Activated B cell treated with CpG ODN at 0.5 μM for 24 hours (primary cell): ENCODE results near the gene SPATA31E1. TPM values are rescaled to one million over a fixed set of nuclear protein-coding genes. Genes with fewer than 3 reads are reported as not detected.
"Not testable (repeated sequence)": the region's sequence is repeated elsewhere in the genome, so short reads cannot be mapped to it uniquely, and the experiment has no call there.

Experiments
- ATAC-seq: fragments of 200-7000 bp; cut with Tn5 transposase; one replicate; pipeline ENCODE4 v1.10.0; 2021; ENCODE audit warnings: low read depth, mild to moderate bottlenecking, moderate library complexity
- CTCF ChIA-PET: fragments of 350-600 bp; sonication (Branson Sonifier 250); formaldehyde crosslinking; loops from one replicate; lab custom pipeline; 2021; ENCODE audit warnings: antibody characterized with exemption; lab: Charles Lee
- POLR2A ChIA-PET: fragments of 350-600 bp; sonication (Branson Sonifier 250); formaldehyde crosslinking; loops from one replicate; lab custom pipeline; 2021; ENCODE audit warnings: antibody characterized with exemption; lab: Charles Lee
- DNase-seq: peaks from one replicate; pipeline ENCODE4 v3.0.0; 2022
- H3K27ac Mint-ChIP-seq: one replicate; pipeline ENCODE4 v1.8.0; 2020; ENCODE audit warnings: mixed read lengths
- H3K27me3 Mint-ChIP-seq: one replicate; pipeline ENCODE4 v1.8.0; 2021; ENCODE audit warnings: mixed read lengths
- H3K36me3 Mint-ChIP-seq: one replicate; pipeline ENCODE4 v1.8.0; 2021; ENCODE audit warnings: low read depth, mixed read lengths
- H3K4me1 Mint-ChIP-seq: one replicate; pipeline ENCODE4 v1.8.0; 2021; ENCODE audit warnings: mixed read lengths
- H3K4me3 Mint-ChIP-seq: one replicate; pipeline ENCODE4 v1.8.0; 2020; ENCODE audit warnings: mild to moderate bottlenecking, mixed read lengths
- H3K9me3 Mint-ChIP-seq: one replicate; pipeline ENCODE4 v1.8.0; 2020; ENCODE audit warnings: mixed read lengths
- intact Hi-C: fragments of 100-400 bp; cut with micrococcal nuclease; formaldehyde crosslinking; loops from one replicate; pipeline ENCODE4 v1.15.1; 2024
- total RNA-seq: library from RNA; stranded (reverse); gene quantifications from 2 replicates; pipeline ENCODE4 v1.2.3, GENCODE V29; 2022
- TF ChIP-seq, protein P1 (sequence below): fragments of 200-600 bp; IDR thresholded peaks from one replicate; pipeline ENCODE4 v1.8.0; 2022; ENCODE audit warnings: antibody characterized with exemption, mild to moderate bottlenecking

SPATA31E1 gene
- total RNA-seq, 1 donor from 2014 or later = not detected

DNA sequence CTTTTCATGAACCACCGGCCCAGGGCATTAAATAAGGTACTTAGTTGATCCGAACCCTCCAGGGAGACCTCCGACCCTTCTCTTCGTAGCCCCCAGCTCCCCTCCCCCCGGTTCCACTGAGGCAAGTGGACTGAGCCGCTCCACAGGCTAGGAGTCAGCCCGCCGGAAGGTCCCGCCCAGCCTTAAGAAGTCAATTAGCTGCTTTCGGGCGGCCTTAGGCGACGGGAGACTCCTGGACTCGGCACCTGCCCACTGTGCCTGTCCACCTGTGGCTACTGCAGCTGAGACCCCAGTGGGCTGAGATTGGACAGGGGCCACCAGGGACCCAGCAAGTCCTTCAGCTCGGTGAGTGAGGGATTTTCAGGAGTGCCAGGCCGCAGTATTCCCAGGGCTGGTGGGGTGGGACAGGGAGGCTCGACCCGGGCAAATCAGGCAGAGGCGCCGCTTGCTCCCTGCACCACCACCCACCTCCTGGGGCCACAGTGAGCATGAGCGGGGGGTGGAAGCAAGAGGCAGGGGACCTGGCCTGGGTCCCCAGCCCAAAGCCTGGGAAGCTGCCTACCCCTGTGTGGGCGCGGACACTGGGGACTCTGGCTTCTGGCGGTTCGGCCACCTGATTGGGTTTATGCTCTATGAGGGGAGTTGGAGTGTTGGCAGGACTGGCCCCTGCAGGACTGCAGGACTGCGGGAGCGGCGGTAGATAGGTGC lies 39.6 kb upstream of the SPATA31E1 start:
- H3K27ac Mint-ChIP-seq = no peak overlapping the region
- ATAC-seq = no peak
- CTCF ChIA-PET = no interaction called here

DNA sequence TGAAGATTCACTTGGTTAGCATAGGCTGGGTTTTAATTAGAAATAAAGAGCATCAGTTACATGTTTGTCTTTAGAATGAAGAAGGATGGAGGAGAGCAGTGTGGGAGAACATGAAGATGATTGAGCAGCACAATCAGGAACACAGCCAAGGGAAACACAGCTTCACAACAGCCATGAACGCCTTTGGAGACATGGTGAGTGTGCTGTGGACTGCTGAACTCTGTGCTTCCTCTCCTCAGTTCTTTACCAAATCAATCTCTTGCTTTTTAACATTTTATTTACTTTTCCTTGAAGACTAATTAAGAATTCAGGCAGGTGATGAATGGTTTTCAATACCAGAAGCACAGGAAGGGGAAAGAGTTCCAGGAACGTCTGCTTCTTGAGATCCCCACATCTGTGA lies 38.2 kb upstream of the SPATA31E1 start:
- Mint-ChIP-seq H3K27ac (no peak overlapping the region), H3K4me3 (no peak overlapping the region), H3K36me3 (no peaks in the 10 kb centered on the region), H3K4me1 (no peaks in the 10 kb centered on the region), H3K27me3 (no peaks in the 10 kb centered on the region), H3K9me3 (no peaks in the 10 kb centered on the region)
- ChIA-PET POLR2A (no interaction called here), CTCF (no interaction called here)
- TF ChIP-seq, protein P1, sequence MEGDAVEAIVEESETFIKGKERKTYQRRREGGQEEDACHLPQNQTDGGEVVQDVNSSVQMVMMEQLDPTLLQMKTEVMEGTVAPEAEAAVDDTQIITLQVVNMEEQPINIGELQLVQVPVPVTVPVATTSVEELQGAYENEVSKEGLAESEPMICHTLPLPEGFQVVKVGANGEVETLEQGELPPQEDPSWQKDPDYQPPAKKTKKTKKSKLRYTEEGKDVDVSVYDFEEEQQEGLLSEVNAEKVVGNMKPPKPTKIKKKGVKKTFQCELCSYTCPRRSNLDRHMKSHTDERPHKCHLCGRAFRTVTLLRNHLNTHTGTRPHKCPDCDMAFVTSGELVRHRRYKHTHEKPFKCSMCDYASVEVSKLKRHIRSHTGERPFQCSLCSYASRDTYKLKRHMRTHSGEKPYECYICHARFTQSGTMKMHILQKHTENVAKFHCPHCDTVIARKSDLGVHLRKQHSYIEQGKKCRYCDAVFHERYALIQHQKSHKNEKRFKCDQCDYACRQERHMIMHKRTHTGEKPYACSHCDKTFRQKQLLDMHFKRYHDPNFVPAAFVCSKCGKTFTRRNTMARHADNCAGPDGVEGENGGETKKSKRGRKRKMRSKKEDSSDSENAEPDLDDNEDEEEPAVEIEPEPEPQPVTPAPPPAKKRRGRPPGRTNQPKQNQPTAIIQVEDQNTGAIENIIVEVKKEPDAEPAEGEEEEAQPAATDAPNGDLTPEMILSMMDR = no peak
- no peak for ATAC-seq
- no peak for DNase-seq
- intact Hi-C loops = no loop called here

More for the DNA sequence above, 39.6 kb upstream of the SPATA31E1 start:
- no peak for DNase-seq
- no peaks in the 10 kb centered on the region for H3K36me3 Mint-ChIP-seq
- intact Hi-C loops = no loop called here
- TF ChIP-seq, protein P1 = no peak
- POLR2A ChIA-PET = no interaction called here
- no peaks in the 10 kb centered on the region for H3K9me3 Mint-ChIP-seq
- no peaks in the 10 kb centered on the region for H3K4me1 Mint-ChIP-seq
- H3K4me3 Mint-ChIP-seq = no peak overlapping the region
- H3K27me3 Mint-ChIP-seq = no peaks in the 10 kb centered on the region

DNA sequence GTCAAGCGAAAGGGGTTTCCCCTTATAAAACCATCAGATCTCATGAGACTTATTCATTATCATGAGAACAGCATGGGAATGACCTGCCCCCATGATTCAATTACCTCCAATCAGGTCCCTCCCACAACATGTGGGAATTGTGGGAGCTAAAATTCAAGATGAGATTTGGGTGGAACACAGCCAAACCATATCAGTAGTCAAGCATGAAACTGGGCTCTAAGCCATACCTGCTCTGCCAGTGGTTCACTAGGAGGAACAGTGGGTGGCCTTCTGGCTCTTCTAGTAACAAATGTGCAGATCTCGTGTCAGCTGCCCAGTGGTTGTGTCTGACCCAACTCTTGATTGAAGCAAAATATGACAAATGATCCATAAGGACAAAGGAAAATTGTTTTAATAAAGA lies 34.9 kb upstream of the SPATA31E1 start:
- H3K9me3 Mint-ChIP-seq, H3K36me3 Mint-ChIP-seq, ATAC-seq, POLR2A ChIA-PET, H3K27me3 Mint-ChIP-seq, H3K4me3 Mint-ChIP-seq, intact Hi-C loops, CTCF ChIA-PET, H3K27ac Mint-ChIP-seq, DNase-seq, H3K4me1 Mint-ChIP-seq: not testable (repeated sequence)

DNA sequence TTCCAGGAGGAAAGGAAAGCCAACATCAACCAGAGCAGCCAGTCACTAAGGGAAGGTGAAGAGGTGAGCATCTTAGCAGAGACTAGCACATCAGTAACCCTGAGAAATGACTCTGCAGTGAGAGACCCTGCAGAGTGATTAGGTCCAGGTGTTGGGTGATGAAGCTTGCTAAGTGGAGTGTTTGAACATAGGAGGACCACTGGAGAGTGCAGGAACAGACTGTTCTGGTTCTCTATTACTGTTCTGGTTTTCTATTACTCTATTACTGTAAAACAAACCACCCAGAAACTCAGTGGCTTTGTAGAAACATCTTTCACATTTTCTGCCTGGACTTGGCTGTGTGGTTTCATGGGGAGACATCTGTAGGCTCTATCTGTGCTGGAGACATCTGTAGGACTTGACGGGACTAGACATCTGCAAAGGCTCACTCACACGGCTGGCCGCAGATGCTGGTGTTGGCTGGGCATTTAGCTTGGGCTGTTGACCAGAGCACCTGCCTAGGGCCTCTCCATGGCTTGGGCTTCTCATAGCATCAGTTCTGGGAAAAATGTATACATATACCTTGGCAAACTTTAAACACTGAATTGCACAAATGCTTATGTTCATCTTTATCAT lies 33.4 kb upstream of the SPATA31E1 start:
- Mint-ChIP-seq H3K4me3 (no peak overlapping the region), H3K36me3 (no peaks in the 10 kb centered on the region), H3K27ac (no peak overlapping the region), H3K4me1 (no peaks in the 10 kb centered on the region), H3K9me3 (no peaks in the 10 kb centered on the region), H3K27me3 (peaks cover 4% of the 10 kb centered on the region)
- DNase-seq (no peak), ATAC-seq (no peak)
- ChIA-PET POLR2A (no interaction called here), CTCF (no interaction called here)
- TF ChIP-seq, protein P1 = no peak
- intact Hi-C loops = no loop called here

DNA sequence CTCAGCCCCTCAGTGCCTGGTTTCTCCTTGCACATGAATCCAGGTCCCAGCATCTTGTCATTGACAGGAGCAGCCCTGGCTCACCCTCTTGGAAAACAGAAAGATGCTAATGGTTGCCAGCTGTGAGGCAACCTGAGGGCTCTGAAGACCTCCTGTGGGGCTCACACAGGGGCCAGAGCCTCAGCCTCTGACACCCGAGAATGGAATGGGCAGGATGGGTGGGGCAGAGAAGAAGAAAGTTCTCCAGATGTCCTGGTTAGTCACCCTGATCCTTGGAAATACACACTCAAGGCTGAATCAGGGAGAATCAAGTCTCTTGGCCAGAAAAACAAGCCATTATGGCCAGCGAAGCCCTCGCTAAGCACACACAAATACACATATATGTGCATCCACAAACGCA lies 32.3 kb upstream of the SPATA31E1 start:
- H3K27ac Mint-ChIP-seq = no peak overlapping the region
- H3K9me3 Mint-ChIP-seq = no peaks in the 10 kb centered on the region
- ATAC-seq (no peak), DNase-seq (no peak)
- no peaks in the 10 kb centered on the region for H3K4me1 Mint-ChIP-seq
- intact Hi-C loops = no loop called here
- TF ChIP-seq, protein P1 = no peak
- ChIA-PET POLR2A (no interaction called here), CTCF (no interaction called here)
- H3K4me3 Mint-ChIP-seq = no peak overlapping the region
- H3K27me3 Mint-ChIP-seq = peaks cover 4% of the 10 kb centered on the region
- no peaks in the 10 kb centered on the region for H3K36me3 Mint-ChIP-seq

DNA sequence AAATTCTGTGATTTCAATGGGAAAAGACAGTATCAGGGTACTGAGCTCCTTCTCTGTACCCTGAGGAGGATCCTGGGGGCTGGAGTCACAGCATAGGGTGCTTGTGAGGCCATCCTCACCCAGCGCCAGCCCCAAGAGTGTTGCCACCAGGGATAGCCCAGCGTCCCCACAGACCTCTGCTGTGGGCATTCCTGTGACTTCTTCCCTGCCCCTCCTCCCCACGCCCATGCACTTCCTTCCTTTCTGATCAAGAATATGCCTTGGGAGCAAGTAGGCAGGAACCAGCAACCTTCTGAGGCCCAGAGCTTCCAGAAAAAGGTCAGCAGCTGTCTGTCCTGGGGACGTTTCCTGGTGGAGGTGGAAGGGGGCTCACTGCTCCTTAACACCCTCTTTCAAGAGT lies 31.5 kb upstream of the SPATA31E1 start:
- DNase-seq, H3K27me3 Mint-ChIP-seq, CTCF ChIA-PET, H3K9me3 Mint-ChIP-seq, POLR2A ChIA-PET, intact Hi-C loops, H3K4me1 Mint-ChIP-seq, H3K27ac Mint-ChIP-seq, H3K36me3 Mint-ChIP-seq, ATAC-seq, H3K4me3 Mint-ChIP-seq: not testable (repeated sequence)
